ENCODE measurements around the gene SRD5A3. TPM values are rescaled to one million over a fixed set of nuclear protein-coding genes. Genes with fewer than 3 reads are reported as not detected.
"Not testable (repeated sequence)": the region's sequence is repeated elsewhere in the genome, so short reads cannot be mapped to it uniquely, and the experiment has no call there.

Gene SRD5A3
- total RNA-seq, 2 experiments from 2014 or later, result 19.2 to 19.7 TPM

GRCh38 chr4:55348466-55348865 is 2.4 kb downstream of the SRD5A3 start:
- peaks cover 28% of the 10 kb centered on the region for H3K4me1 Mint-ChIP-seq (ENCODE audit: low read depth)
- ChIA-PET CTCF (no interaction called here), POLR2A (no interaction called here)
- H3K9me3 Mint-ChIP-seq, result no peaks in the 10 kb centered on the region
- H3K36me3 Mint-ChIP-seq, result peaks cover 14% of the 10 kb centered on the region
- DNase-seq, result no peak
- H3K27me3 Mint-ChIP-seq, result no peaks in the 10 kb centered on the region
- no peak overlapping the region for H3K27ac Mint-ChIP-seq
- intact Hi-C loops (cut with micrococcal nuclease), result loop anchor here (5.0 kb wide), 1 partner anchor 504 kb away; the partner anchor contains the start of gene EXOC1
- no peak overlapping the region for H3K4me3 Mint-ChIP-seq

GRCh38 chr4:55350870-55351269 is 4.8 kb downstream of the SRD5A3 start:
- H3K27ac Mint-ChIP-seq; H3K4me3 Mint-ChIP-seq; H3K27me3 Mint-ChIP-seq; POLR2A ChIA-PET; H3K9me3 Mint-ChIP-seq; intact Hi-C loops (cut with micrococcal nuclease); DNase-seq: not testable (repeated sequence)
- CTCF ChIA-PET, result interaction anchor here (0.7 kb wide), 1 partner anchor 284 kb away, joined by 3 read pairs; no protein-coding TSS in a partner anchor
- Mint-ChIP-seq H3K4me1 (ENCODE audit: low read depth) (peaks cover 18% of the 10 kb centered on the region), H3K36me3 (peaks cover 21% of the 10 kb centered on the region)

- Mint-ChIP-seq H3K27me3 (no peaks in the 10 kb centered on the region), H3K36me3 (peaks cover 21% of the 10 kb centered on the region), H3K4me1 (ENCODE audit: low read depth) (peaks cover 17% of the 10 kb centered on the region), H3K4me3 (no peak overlapping the region), H3K27ac (no peak overlapping the region), H3K9me3 (no peaks in the 10 kb centered on the region)
- DNase-seq, result no peak
- ChIA-PET CTCF (no interaction called here), POLR2A (interaction anchor here (0.6 kb wide), 1 partner anchor 66 kb away, joined by 3 read pairs; no protein-coding TSS in a partner anchor)
- intact Hi-C loops (cut with micrococcal nuclease), result no loop called here
Observed at GRCh38 chr4:55351824-55352223, 5.8 kb downstream of the SRD5A3 start.

GRCh38 chr4:55352726-55353125 is 6.7 kb downstream of the SRD5A3 start:
- ChIA-PET CTCF (interaction anchor here (1.0 to 1.1 kb wide), 2 partner anchors 42 to 202 kb away, joined by 3 read pairs; no protein-coding TSS in a partner anchor), POLR2A (no interaction called here)
- H3K9me3 Mint-ChIP-seq, result no peaks in the 10 kb centered on the region
- intact Hi-C loops (cut with micrococcal nuclease), result no loop called here
- H3K4me1 Mint-ChIP-seq (ENCODE audit: low read depth), result peaks cover 8% of the 10 kb centered on the region
- no peak overlapping the region for H3K27ac Mint-ChIP-seq
- H3K4me3 Mint-ChIP-seq, result no peak overlapping the region
- no peaks in the 10 kb centered on the region for H3K27me3 Mint-ChIP-seq
- no peak for DNase-seq
- peaks cover 21% of the 10 kb centered on the region for H3K36me3 Mint-ChIP-seq

- POLR2A ChIA-PET; H3K27me3 Mint-ChIP-seq; H3K27ac Mint-ChIP-seq; H3K9me3 Mint-ChIP-seq; DNase-seq; H3K4me1 Mint-ChIP-seq (ENCODE audit: low read depth); H3K4me3 Mint-ChIP-seq; intact Hi-C loops (cut with micrococcal nuclease): not testable (repeated sequence)
- CTCF ChIA-PET, result interaction anchor here (1.0 to 1.1 kb wide), 2 partner anchors 42 to 201 kb away, joined by 3 read pairs; no protein-coding TSS in a partner anchor
- peaks cover 21% of the 10 kb centered on the region for H3K36me3 Mint-ChIP-seq
Observed at GRCh38 chr4:55353228-55353747, 7.2 kb downstream of the SRD5A3 start.

- ChIA-PET CTCF (interaction anchor here (1.0 kb wide), 1 partner anchor 9 kb away, joined by 4 read pairs; the partner anchor contains the start of gene SRD5A3), POLR2A (no interaction called here)
- no peaks in the 10 kb centered on the region for H3K27me3 Mint-ChIP-seq
- H3K27ac Mint-ChIP-seq, result no peak overlapping the region
- DNase-seq, result no peak
- peaks cover 15% of the 10 kb centered on the region for H3K4me1 Mint-ChIP-seq (ENCODE audit: low read depth)
- intact Hi-C loops (cut with micrococcal nuclease), result no loop called here
- no peaks in the 10 kb centered on the region for H3K9me3 Mint-ChIP-seq
- peaks cover 21% of the 10 kb centered on the region for H3K36me3 Mint-ChIP-seq
- no peak overlapping the region for H3K4me3 Mint-ChIP-seq
Observed at GRCh38 chr4:55354648-55355047, 8.6 kb downstream of the SRD5A3 start.

- Mint-ChIP-seq H3K36me3 (peaks cover 21% of the 10 kb centered on the region), H3K4me3 (no peak overlapping the region), H3K9me3 (no peaks in the 10 kb centered on the region), H3K4me1 (ENCODE audit: low read depth) (peaks cover 15% of the 10 kb centered on the region), H3K27me3 (no peaks in the 10 kb centered on the region), H3K27ac (no peak overlapping the region)
- ChIA-PET POLR2A (no interaction called here), CTCF (interaction anchor here (2.0 kb wide), 1 partner anchor 10 kb away, joined by 8 read pairs; the partner anchor contains the start of gene SRD5A3)
- no peak for DNase-seq
- intact Hi-C loops (cut with micrococcal nuclease), result no loop called here
Observed at GRCh38 chr4:55355555-55355954, 9.5 kb downstream of the SRD5A3 start.

GRCh38 chr4:55356991-55357461 is 11.0 kb downstream of the SRD5A3 start:
- no peak for DNase-seq
- intact Hi-C loops (cut with micrococcal nuclease), result no loop called here

GRCh38 chr4:55358246-55358645 is 12.2 kb downstream of the SRD5A3 start:
- POLR2A ChIA-PET, result no interaction called here
- H3K36me3 Mint-ChIP-seq, result peaks cover 8% of the 10 kb centered on the region
- intact Hi-C loops (cut with micrococcal nuclease), result no loop called here
- H3K4me3 Mint-ChIP-seq, result no peak overlapping the region
- no peak for DNase-seq
- no peaks in the 10 kb centered on the region for H3K9me3 Mint-ChIP-seq
- H3K27me3 Mint-ChIP-seq, result no peaks in the 10 kb centered on the region
- CTCF ChIA-PET, result interaction anchor here (3.6 kb wide), 1 partner anchor 12 kb away, joined by 18 read pairs; the partner anchor contains the start of gene SRD5A3
- H3K27ac Mint-ChIP-seq, result no peak overlapping the region
- H3K4me1 Mint-ChIP-seq (ENCODE audit: low read depth), result peaks cover 15% of the 10 kb centered on the region

More at GRCh38 chr4:55356991-55357461, 11.0 kb downstream of the SRD5A3 start:
- no peaks in the 10 kb centered on the region for H3K27me3 Mint-ChIP-seq
- ChIA-PET POLR2A (no interaction called here), CTCF (interaction anchor here (0.6 to 3.6 kb wide), 3 partner anchors 11 to 1969 kb away, joined by 4 to 18 read pairs (median 8); partner anchors contain the start of gene SRD5A3)
- peaks cover 16% of the 10 kb centered on the region for H3K36me3 Mint-ChIP-seq
- no peak overlapping the region for H3K4me3 Mint-ChIP-seq
- no peaks in the 10 kb centered on the region for H3K9me3 Mint-ChIP-seq
- no peak overlapping the region for H3K27ac Mint-ChIP-seq
- H3K4me1 Mint-ChIP-seq (ENCODE audit: low read depth), result peaks cover 15% of the 10 kb centered on the region

- no peaks in the 10 kb centered on the region for H3K27me3 Mint-ChIP-seq
- CTCF ChIA-PET, result interaction anchor here (3.6 kb wide), 1 partner anchor 12 kb away, joined by 18 read pairs; the partner anchor contains the start of gene SRD5A3
- H3K27ac Mint-ChIP-seq, result no peak overlapping the region
- H3K4me3 Mint-ChIP-seq, result no peak overlapping the region
- DNase-seq, result no peak
- peaks cover 5% of the 10 kb centered on the region for H3K36me3 Mint-ChIP-seq
- H3K9me3 Mint-ChIP-seq, result no peaks in the 10 kb centered on the region
- POLR2A ChIA-PET, result no interaction called here
- peaks cover 15% of the 10 kb centered on the region for H3K4me1 Mint-ChIP-seq (ENCODE audit: low read depth)
- intact Hi-C loops (cut with micrococcal nuclease), result no loop called here
Observed at GRCh38 chr4:55358668-55359067, 12.6 kb downstream of the SRD5A3 start.

GRCh38 chr4:55359397-55359916 is 13.4 kb downstream of the SRD5A3 start:
- peaks cover 3% of the 10 kb centered on the region for H3K36me3 Mint-ChIP-seq
- CTCF ChIA-PET, result interaction anchor here (1.0 to 3.6 kb wide), 2 partner anchors 13 to 195 kb away, joined by 3 to 18 read pairs; partner anchors contain the start of gene SRD5A3

GRCh38 chr4:55362938-55363337 is 16.9 kb downstream of the SRD5A3 start:
- intact Hi-C loops (cut with micrococcal nuclease), result not testable (repeated sequence)

More at GRCh38 chr4:55359397-55359916, 13.4 kb downstream of the SRD5A3 start:
- no peak for DNase-seq
- intact Hi-C loops (cut with micrococcal nuclease), result no loop called here
- Mint-ChIP-seq H3K9me3 (no peaks in the 10 kb centered on the region), H3K4me3 (no peak overlapping the region), H3K27me3 (no peaks in the 10 kb centered on the region), H3K27ac (no peak overlapping the region), H3K4me1 (ENCODE audit: low read depth) (peaks cover 15% of the 10 kb centered on the region)
- POLR2A ChIA-PET, result no interaction called here

More at GRCh38 chr4:55362938-55363337, 16.9 kb downstream of the SRD5A3 start:
- H3K27ac Mint-ChIP-seq, H3K27me3 Mint-ChIP-seq, CTCF ChIA-PET, H3K9me3 Mint-ChIP-seq, H3K4me3 Mint-ChIP-seq, POLR2A ChIA-PET, H3K36me3 Mint-ChIP-seq: not testable (repeated sequence)
- H3K4me1 Mint-ChIP-seq (ENCODE audit: low read depth), result peaks cover 13% of the 10 kb centered on the region
- peak; percentile 21 for DNase-seq

All from activated CD4-positive, alpha-beta memory T cell treated with anti-CD3 and anti-CD28 coated beads for 36 hours (primary cell).